H1 (cell line): ENCODE results near the gene KNOP1.

Experiments used
- CREB1 ChIP-seq: IDR thresholded peaks from 2 replicates; pipeline ENCODE4 v1.6.1; 2012; ENCODE audit warnings: inconsistent platforms
- EGR1 ChIP-seq: IDR thresholded peaks from 2 replicates; pipeline ENCODE4 v1.6.1; 2011; ENCODE audit warnings: low read depth, low read length, borderline replicate concordance
- POLR2A ChIP-seq, 2 experiments: IDR thresholded peaks; 1 replicate in 1 of 2; 2 replicates in 1 of 2; pipeline ENCODE4 v1.6.1; 2011; ENCODE audit warnings: low read depth in 2 of 2, low read length in 2 of 2, mild to moderate bottlenecking in 2 of 2; ENCODE audit errors: control extremely low read depth in 1 of 2
- SP1 ChIP-seq: IDR thresholded peaks from 2 replicates; pipeline ENCODE4 v1.6.1; 2011; ENCODE audit warnings: low read depth, low read length
- TBP ChIP-seq: IDR thresholded peaks from 2 replicates; pipeline ENCODE4 v1.6.1; 2011; ENCODE audit warnings: low read depth, low read length, improper control_type of control experiment
- TF ChIP-seq, protein P1 (sequence below), 3 experiments: IDR thresholded peaks; 1 replicate in 2 of 3; 2 replicates in 1 of 3; pipeline versions ENCODE4 v1.5.1 to v1.6.1; 2011; ENCODE audit warnings: low read length in 3 of 3, mild to moderate bottlenecking in 3 of 3, inconsistent platforms in 2 of 3, low read depth in 1 of 3, moderate library complexity in 1 of 3; ENCODE audit not compliant: insufficient read depth in 1 of 3; ENCODE audit errors: control extremely low read depth in 1 of 3
- TF ChIP-seq, protein P2 (sequence below): IDR thresholded peaks from 2 replicates; pipeline ENCODE4 v1.6.1; 2011; ENCODE audit warnings: low read length, improper control_type of control experiment

DNA sequence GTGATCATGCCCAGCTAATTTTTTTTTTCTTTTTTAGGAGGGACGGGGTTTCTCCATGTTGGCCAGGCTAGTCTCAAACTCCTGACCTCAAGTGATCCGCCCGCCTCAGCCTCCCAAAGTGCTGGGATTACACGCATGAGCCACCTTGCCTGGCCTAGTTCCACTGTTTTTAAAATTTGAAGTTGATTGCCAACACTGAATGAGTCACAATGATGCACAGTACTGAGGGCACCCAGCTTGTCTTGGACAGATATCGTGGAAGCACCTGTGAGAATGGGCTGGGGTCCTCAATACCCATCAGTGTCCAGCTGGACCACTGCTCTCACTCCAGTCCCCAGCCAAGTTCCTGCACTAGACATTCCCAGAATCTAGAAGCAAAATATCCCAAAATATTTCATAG lies 2.5 kb downstream of the KNOP1 start:
- TF ChIP-seq CREB1 = no peak
- TF ChIP-seq, protein P1, sequence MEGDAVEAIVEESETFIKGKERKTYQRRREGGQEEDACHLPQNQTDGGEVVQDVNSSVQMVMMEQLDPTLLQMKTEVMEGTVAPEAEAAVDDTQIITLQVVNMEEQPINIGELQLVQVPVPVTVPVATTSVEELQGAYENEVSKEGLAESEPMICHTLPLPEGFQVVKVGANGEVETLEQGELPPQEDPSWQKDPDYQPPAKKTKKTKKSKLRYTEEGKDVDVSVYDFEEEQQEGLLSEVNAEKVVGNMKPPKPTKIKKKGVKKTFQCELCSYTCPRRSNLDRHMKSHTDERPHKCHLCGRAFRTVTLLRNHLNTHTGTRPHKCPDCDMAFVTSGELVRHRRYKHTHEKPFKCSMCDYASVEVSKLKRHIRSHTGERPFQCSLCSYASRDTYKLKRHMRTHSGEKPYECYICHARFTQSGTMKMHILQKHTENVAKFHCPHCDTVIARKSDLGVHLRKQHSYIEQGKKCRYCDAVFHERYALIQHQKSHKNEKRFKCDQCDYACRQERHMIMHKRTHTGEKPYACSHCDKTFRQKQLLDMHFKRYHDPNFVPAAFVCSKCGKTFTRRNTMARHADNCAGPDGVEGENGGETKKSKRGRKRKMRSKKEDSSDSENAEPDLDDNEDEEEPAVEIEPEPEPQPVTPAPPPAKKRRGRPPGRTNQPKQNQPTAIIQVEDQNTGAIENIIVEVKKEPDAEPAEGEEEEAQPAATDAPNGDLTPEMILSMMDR (IDR thresholded peaks at IDR 0.05; ENCODE audit: control extremely low read depth in 1 of 3, insufficient read depth in 1 of 3, low read depth in 1 of 3, low read length in 3 of 3) = no peak
- TF ChIP-seq, protein P2, sequence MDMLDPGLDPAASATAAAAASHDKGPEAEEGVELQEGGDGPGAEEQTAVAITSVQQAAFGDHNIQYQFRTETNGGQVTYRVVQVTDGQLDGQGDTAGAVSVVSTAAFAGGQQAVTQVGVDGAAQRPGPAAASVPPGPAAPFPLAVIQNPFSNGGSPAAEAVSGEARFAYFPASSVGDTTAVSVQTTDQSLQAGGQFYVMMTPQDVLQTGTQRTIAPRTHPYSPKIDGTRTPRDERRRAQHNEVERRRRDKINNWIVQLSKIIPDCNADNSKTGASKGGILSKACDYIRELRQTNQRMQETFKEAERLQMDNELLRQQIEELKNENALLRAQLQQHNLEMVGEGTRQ = no peak
- TF ChIP-seq EGR1 = no peak
- no peak for TF ChIP-seq SP1
- TF ChIP-seq POLR2A (IDR thresholded peaks at IDR 0.05; ENCODE audit: control extremely low read depth in 1 of 2, low read depth in 2 of 2, low read length in 2 of 2) = no peak
- TF ChIP-seq TBP = no peak
